PC-9 (cell line): ENCODE measurements around the gene BARX1. TPM values are rescaled to one million over a fixed set of nuclear protein-coding genes. Genes with fewer than 3 reads are reported as not detected.
A peak's percentile ranks its signal among the peaks of the same experiment; 100 is the strongest.

Experiments
- BruUV-seq: library from RNA; stranded (reverse); fragments of 400-500 nt; replicated peaks from 2 replicates; lab custom pipeline; 2021; lab: Mats Ljungman, UMichigan
- CTCF ChIA-PET: fragments of 300-600 bp; sonication (Branson Sonifier 250); formaldehyde crosslinking; loops from one replicate; lab custom pipeline; 2022; ENCODE audit warnings: antibody characterized with exemption; lab: Charles Lee
- POLR2A ChIA-PET: fragments of 300-600 bp; sonication (Branson Sonifier 250); formaldehyde crosslinking; loops from one replicate; lab custom pipeline; 2022; ENCODE audit warnings: antibody characterized with exemption; ENCODE audit not compliant: unreplicated experiment; lab: Charles Lee
- DNase-seq, 2 experiments: peaks; one replicate each; pipeline versions ENCODE4 v3.0.0 to v3.0.0-alpha.2; 2015 to 2022; ENCODE audit warnings: mixed read lengths in 1 of 2
- H2AFZ ChIP-seq: fragments of 200-600 bp; sonication (generic); 2 replicates; pipeline ENCODE4 v1.8.1; 2017; ENCODE audit warnings: antibody characterized with exemption
- H3F3A ChIP-seq: fragments of 200-600 bp; sonication (generic); 2 replicates; pipeline ENCODE4 v1.8.1; 2017; ENCODE audit warnings: antibody characterized with exemption, mild to moderate bottlenecking, low read depth; ENCODE audit not compliant: insufficient read depth
- H3K27ac ChIP-seq: fragments of 200-600 bp; sonication (generic); 2 replicates; pipeline ENCODE4 v1.6.1; 2016; ENCODE audit warnings: mixed run types
- H3K27me3 ChIP-seq: fragments of 200-600 bp; sonication (generic); 2 replicates; pipeline ENCODE4 v1.6.1; 2016; ENCODE audit warnings: low read depth, mixed run types; ENCODE audit not compliant: insufficient read depth
- H3K36me3 ChIP-seq: fragments of 200-600 bp; sonication (generic); 2 replicates; pipeline ENCODE4 v1.6.1; 2016; ENCODE audit warnings: low read depth, mixed run types
- H3K4me1 ChIP-seq: fragments of 200-600 bp; sonication (generic); replicated peaks from 2 replicates; pipeline ENCODE4 v1.6.1; 2016; ENCODE audit warnings: mixed run types; ENCODE audit not compliant: insufficient read depth
- H3K4me2 ChIP-seq: fragments of 200-600 bp; sonication (generic); 2 replicates; pipeline ENCODE4 v1.6.1; 2017; ENCODE audit warnings: mixed run types
- H3K4me3 ChIP-seq: fragments of 200-600 bp; sonication (generic); 2 replicates; pipeline ENCODE4 v1.6.1; 2016; ENCODE audit warnings: mixed run types
- H3K79me2 ChIP-seq: fragments of 200-600 bp; sonication (generic); 2 replicates; pipeline ENCODE4 v1.6.1; 2017; ENCODE audit warnings: low read depth, mixed run types
- H3K9me2 ChIP-seq: fragments of 200-600 bp; sonication (generic); 2 replicates; pipeline ENCODE4 v1.8.1; 2017; ENCODE audit warnings: mild to moderate bottlenecking; ENCODE audit not compliant: insufficient read depth
- H3K9me3 ChIP-seq: fragments of 200-600 bp; sonication (generic); 2 replicates; pipeline ENCODE4 v1.8.1; 2016; ENCODE audit warnings: low read depth; ENCODE audit not compliant: insufficient read depth
- H4K20me1 ChIP-seq: fragments of 200-600 bp; sonication (generic); 2 replicates; pipeline ENCODE4 v1.8.1; 2017; ENCODE audit not compliant: insufficient read depth
- EZH2 ChIP-seq: fragments of 200-600 bp; sonication (generic); IDR thresholded peaks from 2 replicates; pipeline ENCODE4 v1.8.0; 2017; ENCODE audit warnings: antibody characterized with exemption, low read depth
- intact Hi-C: fragments of 100-400 bp; cut with micrococcal nuclease; formaldehyde crosslinking; loops from one replicate; pipeline ENCODE4 v1.10.0; 2022; ENCODE audit not compliant: unreplicated experiment
- total RNA-seq: library from RNA; stranded (reverse); gene quantifications from 2 replicates; pipeline ENCODE4 v1.2.3, GENCODE V29; 2021
- TF ChIP-seq, protein P1 (sequence below): fragments of 200-600 bp; sonication (generic); conservative IDR thresholded peaks from 2 replicates; pipeline ENCODE4 v1.6.1; 2017; ENCODE audit warnings: mixed run types, antibody characterized with exemption, mild to moderate bottlenecking, moderate library complexity

Gene BARX1
- total RNA-seq, 1 experiment from 2014 or later: not detected

DNA sequence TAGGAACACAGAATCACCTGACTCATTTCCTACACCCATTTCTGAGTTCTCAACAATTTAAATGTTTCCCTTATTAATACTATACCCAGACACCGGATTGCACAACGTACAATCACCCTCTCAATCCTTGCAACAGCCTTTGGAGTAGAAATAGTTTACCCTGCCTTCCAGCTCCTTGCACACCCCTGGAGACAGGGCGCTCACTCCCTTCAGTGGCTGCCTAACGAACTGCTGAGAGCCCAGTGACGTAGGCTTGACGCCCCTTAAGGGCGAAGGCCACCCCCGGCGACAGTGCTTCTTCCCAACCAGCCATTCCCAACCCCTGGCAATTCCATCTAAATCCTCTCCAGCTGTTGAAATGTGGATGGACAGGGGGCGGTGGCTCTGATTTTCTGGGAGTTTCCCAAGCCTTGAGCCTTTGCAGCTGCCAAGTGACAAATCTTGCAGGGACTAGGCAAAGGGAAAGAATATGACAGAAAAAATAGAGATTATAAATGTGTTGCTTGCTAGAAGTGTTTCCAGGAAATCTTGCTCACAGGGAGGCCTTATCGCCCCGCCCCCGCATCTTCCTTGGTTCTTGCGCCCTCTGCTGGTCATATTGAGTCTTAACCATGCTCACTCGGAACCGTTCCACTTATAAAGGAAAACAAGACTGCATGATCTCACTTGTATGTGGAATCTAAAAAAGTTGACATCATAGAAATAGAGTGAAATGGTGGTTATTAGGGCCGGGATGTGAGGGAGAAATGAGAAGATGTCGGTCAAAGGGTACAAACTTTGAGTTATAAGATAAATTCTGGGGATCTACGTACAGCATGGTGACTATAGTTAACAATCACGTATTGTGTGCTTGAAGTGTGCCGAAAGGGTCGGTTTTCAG, 7.6 kb upstream of the BARX1 start:
- Histone ChIP-seq H3K27me3 (0 out of 2 replicates have a peak, but pooled peaks cover 2% of the 10 kb centered on the region), H4K20me1 (no peaks in the 10 kb centered on the region), H3K4me1 (no peaks in the 10 kb centered on the region), H3K79me2 (no peaks in the 10 kb centered on the region), H3F3A (no peaks in the 10 kb centered on the region), H3K9me3 (no peaks in the 10 kb centered on the region), H3K9me2 (no peaks in the 10 kb centered on the region), H3K4me2 (no peak overlapping the region), H2AFZ (no peak overlapping the region), H3K36me3 (no peaks in the 10 kb centered on the region), H3K27ac (no peak overlapping the region), H3K4me3 (no peak overlapping the region)
- no TSS peak for BruUV-seq
- TF ChIP-seq EZH2: no peak
- TF ChIP-seq, protein P1, sequence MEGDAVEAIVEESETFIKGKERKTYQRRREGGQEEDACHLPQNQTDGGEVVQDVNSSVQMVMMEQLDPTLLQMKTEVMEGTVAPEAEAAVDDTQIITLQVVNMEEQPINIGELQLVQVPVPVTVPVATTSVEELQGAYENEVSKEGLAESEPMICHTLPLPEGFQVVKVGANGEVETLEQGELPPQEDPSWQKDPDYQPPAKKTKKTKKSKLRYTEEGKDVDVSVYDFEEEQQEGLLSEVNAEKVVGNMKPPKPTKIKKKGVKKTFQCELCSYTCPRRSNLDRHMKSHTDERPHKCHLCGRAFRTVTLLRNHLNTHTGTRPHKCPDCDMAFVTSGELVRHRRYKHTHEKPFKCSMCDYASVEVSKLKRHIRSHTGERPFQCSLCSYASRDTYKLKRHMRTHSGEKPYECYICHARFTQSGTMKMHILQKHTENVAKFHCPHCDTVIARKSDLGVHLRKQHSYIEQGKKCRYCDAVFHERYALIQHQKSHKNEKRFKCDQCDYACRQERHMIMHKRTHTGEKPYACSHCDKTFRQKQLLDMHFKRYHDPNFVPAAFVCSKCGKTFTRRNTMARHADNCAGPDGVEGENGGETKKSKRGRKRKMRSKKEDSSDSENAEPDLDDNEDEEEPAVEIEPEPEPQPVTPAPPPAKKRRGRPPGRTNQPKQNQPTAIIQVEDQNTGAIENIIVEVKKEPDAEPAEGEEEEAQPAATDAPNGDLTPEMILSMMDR: peak; percentile 88
- peak; percentile 48 to 74 for DNase-seq
- intact Hi-C loops: loop anchor here (1.0 to 10.0 kb wide), 4 partner anchors 136 to 800 kb away; no protein-coding TSS in a partner anchor
- POLR2A ChIA-PET: no interaction called here
- CTCF ChIA-PET: interaction anchor here (0.6 to 0.7 kb wide), 2 partner anchors 38 to 1188 kb away, joined by 3 to 6 read pairs; no protein-coding TSS in a partner anchor

DNA sequence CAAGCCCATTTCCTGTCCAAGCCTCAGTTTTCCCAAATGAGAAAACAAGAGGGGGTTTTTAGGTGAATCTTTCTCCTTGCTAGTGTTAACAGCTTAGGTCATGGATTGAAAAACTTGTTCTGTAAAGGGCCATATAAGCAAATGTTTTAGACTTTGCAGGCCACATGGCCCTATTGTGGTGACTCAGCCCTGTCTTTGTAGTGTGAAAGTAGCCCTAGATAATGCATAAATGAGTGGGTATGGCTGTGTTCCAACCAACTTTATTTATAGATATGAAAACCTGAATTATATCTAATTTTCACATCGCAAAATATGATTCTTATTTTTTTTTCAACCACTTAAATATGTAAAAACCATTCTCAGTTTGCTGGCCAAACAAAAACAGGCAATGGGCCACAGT, 6.9 kb upstream of the BARX1 start:
- no peak overlapping the region for H3K4me2 ChIP-seq
- no peaks in the 10 kb centered on the region for H3K36me3 ChIP-seq
- H3K27ac ChIP-seq: no peak overlapping the region
- ChIA-PET POLR2A (no interaction called here), CTCF (no interaction called here)
- no peaks in the 10 kb centered on the region for H3F3A ChIP-seq
- H3K9me2 ChIP-seq: no peaks in the 10 kb centered on the region
- H2AFZ ChIP-seq: no peak overlapping the region
- 0 out of 2 replicates have a peak, but pooled peaks cover 2% of the 10 kb centered on the region for H3K27me3 ChIP-seq
- no peak overlapping the region for H3K4me3 ChIP-seq
- H4K20me1 ChIP-seq: no peaks in the 10 kb centered on the region
- no peaks in the 10 kb centered on the region for H3K9me3 ChIP-seq
- H3K79me2 ChIP-seq: no peaks in the 10 kb centered on the region
- no peak for DNase-seq
- TF ChIP-seq, protein P1: no peak
- no peak for TF ChIP-seq EZH2
- H3K4me1 ChIP-seq: no peaks in the 10 kb centered on the region
- BruUV-seq: no TSS peak
- intact Hi-C loops: loop anchor here (2.0 to 10.0 kb wide), 3 partner anchors 135 to 800 kb away; no protein-coding TSS in a partner anchor

DNA sequence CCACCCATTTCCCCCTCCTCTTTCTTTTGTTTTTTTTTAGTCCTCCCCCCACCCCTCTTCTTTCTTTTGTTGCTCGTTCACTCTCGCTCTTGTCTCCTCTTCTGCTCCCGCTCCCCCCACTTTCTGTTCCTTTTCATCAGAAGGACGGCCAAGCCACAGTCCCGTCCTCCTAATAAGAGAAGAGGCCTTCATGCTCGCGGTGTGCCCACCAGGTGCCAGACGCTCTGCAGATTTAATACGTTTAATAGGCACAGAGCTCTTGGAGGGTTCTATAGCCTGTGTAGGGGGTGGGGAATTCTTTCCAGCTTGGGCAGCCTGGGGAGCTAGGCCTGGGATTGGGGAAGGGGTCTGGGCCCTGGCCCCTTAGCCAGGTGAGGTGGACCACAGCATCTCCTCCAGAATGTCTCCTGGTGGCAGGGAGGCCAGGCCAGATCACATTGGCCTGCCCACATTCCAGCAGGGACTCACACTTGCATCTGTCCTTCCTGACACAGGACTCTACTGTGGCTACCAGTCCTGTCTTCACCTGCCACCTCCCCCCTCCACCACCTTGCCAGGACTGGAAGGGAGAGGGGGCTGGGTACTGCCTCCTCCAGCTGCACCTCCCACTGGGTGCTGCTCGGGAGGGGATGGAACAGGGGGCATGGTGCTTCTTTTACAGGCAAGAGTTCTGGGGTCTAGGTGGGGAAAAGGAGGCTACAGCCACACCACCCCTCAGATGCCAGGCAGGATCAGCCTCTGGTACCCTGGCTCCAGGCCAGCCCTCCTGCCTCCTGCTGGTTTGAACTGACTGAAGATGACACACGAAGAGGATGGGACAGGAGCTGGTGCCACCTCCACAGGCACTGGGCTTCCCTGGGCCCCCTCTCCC, 6.1 kb upstream of the BARX1 start:
- TF ChIP-seq, protein P1: no peak
- no peak for TF ChIP-seq EZH2
- BruUV-seq: no TSS peak
- Histone ChIP-seq H3K79me2 (no peaks in the 10 kb centered on the region), H3F3A (no peaks in the 10 kb centered on the region), H3K27me3 (0 out of 2 replicates have a peak, but pooled peaks cover 2% of the 10 kb centered on the region), H3K27ac (no peak overlapping the region), H3K4me2 (no peak overlapping the region), H3K4me3 (no peak overlapping the region), H3K9me3 (no peaks in the 10 kb centered on the region), H4K20me1 (no peaks in the 10 kb centered on the region), H3K4me1 (no peaks in the 10 kb centered on the region), H2AFZ (no peak overlapping the region), H3K9me2 (no peaks in the 10 kb centered on the region), H3K36me3 (no peaks in the 10 kb centered on the region)
- no peak for DNase-seq
- POLR2A ChIA-PET: no interaction called here
- CTCF ChIA-PET: interaction anchor here (0.7 kb wide), 1 partner anchor 320 kb away, joined by 7 read pairs; no protein-coding TSS in a partner anchor
- intact Hi-C loops: loop anchor here (2.0 to 10.0 kb wide), 3 partner anchors 396 to 852 kb away; no protein-coding TSS in a partner anchor
